ENCODE results near the gene QTRT2. TPM values are rescaled to one million over a fixed set of nuclear protein-coding genes. Genes with fewer than 3 reads are reported as not detected.

Gene QTRT2
- total RNA-seq, 2 donors from 2014 or later, result 20.3 to 25.6 TPM

- no peaks in the 10 kb centered on the region for H3K4me1 ChIP-seq
- no peak for DNase-seq
- TF ChIP-seq CTCF (IDR thresholded peaks at IDR 0.05), result no peak
- no peaks in the 10 kb centered on the region for H3K36me3 ChIP-seq
- no peak overlapping the region for H3K9ac ChIP-seq (ENCODE audit: low read depth in 2 of 2, low read length in 2 of 2)
- intact Hi-C loops (cut with DNase I), result no loop called here
- no peaks in the 10 kb centered on the region for H3K9me3 ChIP-seq
- no peak overlapping the region for H3K27ac ChIP-seq
- no peak overlapping the region for H3K4me3 ChIP-seq
- no peaks in the 10 kb centered on the region for H3K27me3 ChIP-seq
These were observed 34.3 kb upstream of the QTRT2 start for GRCh38 chr3:114022145-114022802.

GRCh38 chr3:114025451-114025850 is 31.1 kb upstream of the QTRT2 start:
- no peak overlapping the region for H3K27ac ChIP-seq
- no peak overlapping the region for H3K9ac ChIP-seq (ENCODE audit: low read depth in 2 of 2, low read length in 2 of 2)
- TF ChIP-seq CTCF (IDR thresholded peaks at IDR 0.05), result no peak
- H3K27me3 ChIP-seq, result no peaks in the 10 kb centered on the region
- no peak overlapping the region for H3K4me3 ChIP-seq
- DNase-seq, result no peak
- intact Hi-C loops (cut with DNase I), result no loop called here
- no peaks in the 10 kb centered on the region for H3K4me1 ChIP-seq
- H3K9me3 ChIP-seq, result no peaks in the 10 kb centered on the region
- H3K36me3 ChIP-seq, result no peaks in the 10 kb centered on the region

- no peaks in the 10 kb centered on the region for H3K4me1 ChIP-seq
- no peak for TF ChIP-seq CTCF (IDR thresholded peaks at IDR 0.05)
- H3K9ac ChIP-seq (ENCODE audit: low read depth in 2 of 2, low read length in 2 of 2), result no peak overlapping the region
- no peak overlapping the region for H3K27ac ChIP-seq
- H3K9me3 ChIP-seq, result no peaks in the 10 kb centered on the region
- no peak for DNase-seq
- no peaks in the 10 kb centered on the region for H3K36me3 ChIP-seq
- intact Hi-C loops (cut with DNase I), result no loop called here
- no peaks in the 10 kb centered on the region for H3K27me3 ChIP-seq
- H3K4me3 ChIP-seq, result no peak overlapping the region
These were observed 30.2 kb upstream of the QTRT2 start for GRCh38 chr3:114026331-114026730.

- H3K9ac ChIP-seq (ENCODE audit: low read depth in 2 of 2, low read length in 2 of 2), result no peak overlapping the region
- H3K4me3 ChIP-seq, result no peak overlapping the region
- no peaks in the 10 kb centered on the region for H3K4me1 ChIP-seq
- TF ChIP-seq CTCF (IDR thresholded peaks at IDR 0.05), result no peak
- H3K27ac ChIP-seq, result no peak overlapping the region
- no peak for DNase-seq
- H3K36me3 ChIP-seq, result no peaks in the 10 kb centered on the region
- H3K27me3 ChIP-seq, result no peaks in the 10 kb centered on the region
- H3K9me3 ChIP-seq, result no peaks in the 10 kb centered on the region
- intact Hi-C loops (cut with DNase I), result no loop called here
These were observed 22.8 kb upstream of the QTRT2 start for GRCh38 chr3:114033721-114034120.

GRCh38 chr3:114034211-114034610 is 22.3 kb upstream of the QTRT2 start:
- Histone ChIP-seq H3K27ac (no peak overlapping the region), H3K36me3 (no peaks in the 10 kb centered on the region), H3K4me1 (no peaks in the 10 kb centered on the region), H3K9me3 (no peaks in the 10 kb centered on the region), H3K9ac (ENCODE audit: low read depth in 2 of 2, low read length in 2 of 2) (no peak overlapping the region), H3K4me3 (no peak overlapping the region), H3K27me3 (no peaks in the 10 kb centered on the region)
- no peak for DNase-seq
- intact Hi-C loops (cut with DNase I), result no loop called here
- no peak for TF ChIP-seq CTCF (IDR thresholded peaks at IDR 0.05)

Data from colonic mucosa (tissue), 4 donors.